Kidney (tissue), 14 donors: ENCODE measurements around the gene MTX1. TPM values are rescaled to one million over a fixed set of nuclear protein-coding genes. Genes with fewer than 3 reads are reported as not detected.

Experiments
- DNase-seq, 5 donors: peaks; one replicate each; pipeline ENCODE4 v3.0.0-alpha.2; 2013 to 2020
- FAIRE-seq: peaks from 2 replicates; lab custom pipeline; 2012; peaks lifted over from hg19 to GRCh38; lab: Jason Lieb, UNC
- H3K27ac ChIP-seq, 2 donors: one replicate each; pipeline ENCODE4 v1.7.0; 2013; ENCODE audit warnings: low read depth in 2 of 2, low read length in 2 of 2, inconsistent platforms in 1 of 2
- H3K27me3 ChIP-seq: one replicate; pipeline ENCODE4 v1.7.1; 2013; ENCODE audit warnings: low read length, inconsistent platforms; ENCODE audit not compliant: control insufficient read depth, insufficient read depth
- H3K36me3 ChIP-seq, 3 donors: one replicate each; pipeline versions ENCODE4 v1.7.0 to v1.7.1; 2013; ENCODE audit warnings: low read length in 3 of 3, control low read depth in 1 of 3, inconsistent platforms in 1 of 3; ENCODE audit not compliant: insufficient read depth in 3 of 3, control insufficient read depth in 2 of 3
- H3K4me1 ChIP-seq, 3 donors: one replicate each; pipeline versions ENCODE4 v1.7.0 to v1.7.1; 2013; ENCODE audit warnings: low read length in 3 of 3, inconsistent platforms in 1 of 3, low read depth in 1 of 3; ENCODE audit not compliant: control insufficient read depth in 2 of 3, insufficient read depth in 2 of 3
- H3K4me3 ChIP-seq, 3 donors: one replicate each; pipeline versions ENCODE4 v1.7.0 to v1.8.1; 2013; ENCODE audit warnings: low read length in 3 of 3, control low read depth in 1 of 3, inconsistent platforms in 1 of 3
- H3K9ac ChIP-seq, 3 donors: one replicate each; pipeline versions ENCODE4 v1.7.0 to v1.7.1; 2013; ENCODE audit warnings: low read length in 3 of 3, control low read depth in 1 of 3, inconsistent platforms in 1 of 3
- H3K9me3 ChIP-seq, 3 donors: one replicate each; pipeline versions ENCODE4 v1.7.0 to v1.7.1; 2013; ENCODE audit warnings: low read length in 3 of 3, control low read depth in 1 of 3, inconsistent platforms in 1 of 3; ENCODE audit not compliant: control insufficient read depth in 2 of 3, insufficient read depth in 1 of 3
- intact Hi-C: fragments of 100-400 bp; cut with DNase I; formaldehyde crosslinking; loops from one replicate; pipeline ENCODE4 v1.11.1; 2022
- polyA plus RNA-seq: library from polyadenylated mRNA; stranded (reverse); fragments of 350-450 nt; fragmentation: Illumina TruSeq; extraction: RNeasy Lipid Tissue Mini Kit (QIAGEN cat#74804); gene quantifications from one replicate; pipeline ENCODE4 v1.2.3, GENCODE V29; 2014; ENCODE audit warnings: low read depth, low replicate concordance; ENCODE audit not compliant: insufficient read depth
- total RNA-seq: library from RNA; stranded (reverse); fragmentation: NEBNext Ultra II Directional; extraction: Animal tissue kit (Norgen Biotek cat#: 25700); gene quantifications from one replicate; pipeline ENCODE4 v1.2.1, GENCODE V29; 2021
- TF ChIP-seq, protein P1 (sequence below): IDR thresholded peaks from 3 replicates; pipeline ENCODE4 v1.5.1; 2012; ENCODE audit warnings: mild to moderate bottlenecking, moderate library complexity, borderline replicate concordance; ENCODE audit not compliant: insufficient read depth; ENCODE audit errors: extremely low read depth
- donor health status: control.
- donor health status: control.
- donor health status: control.
- donor health status: control.
- donor health status: control.
- donor health status: DM: yes; HTN: yes; CAD: no.
- donor health status: Normal renal cell carcinoma (clear cell type).

The MTX1 gene
- total and polyA plus RNA-seq, 2 donors from 2014 or later: 38.8 to 86.9 TPM

DNA sequence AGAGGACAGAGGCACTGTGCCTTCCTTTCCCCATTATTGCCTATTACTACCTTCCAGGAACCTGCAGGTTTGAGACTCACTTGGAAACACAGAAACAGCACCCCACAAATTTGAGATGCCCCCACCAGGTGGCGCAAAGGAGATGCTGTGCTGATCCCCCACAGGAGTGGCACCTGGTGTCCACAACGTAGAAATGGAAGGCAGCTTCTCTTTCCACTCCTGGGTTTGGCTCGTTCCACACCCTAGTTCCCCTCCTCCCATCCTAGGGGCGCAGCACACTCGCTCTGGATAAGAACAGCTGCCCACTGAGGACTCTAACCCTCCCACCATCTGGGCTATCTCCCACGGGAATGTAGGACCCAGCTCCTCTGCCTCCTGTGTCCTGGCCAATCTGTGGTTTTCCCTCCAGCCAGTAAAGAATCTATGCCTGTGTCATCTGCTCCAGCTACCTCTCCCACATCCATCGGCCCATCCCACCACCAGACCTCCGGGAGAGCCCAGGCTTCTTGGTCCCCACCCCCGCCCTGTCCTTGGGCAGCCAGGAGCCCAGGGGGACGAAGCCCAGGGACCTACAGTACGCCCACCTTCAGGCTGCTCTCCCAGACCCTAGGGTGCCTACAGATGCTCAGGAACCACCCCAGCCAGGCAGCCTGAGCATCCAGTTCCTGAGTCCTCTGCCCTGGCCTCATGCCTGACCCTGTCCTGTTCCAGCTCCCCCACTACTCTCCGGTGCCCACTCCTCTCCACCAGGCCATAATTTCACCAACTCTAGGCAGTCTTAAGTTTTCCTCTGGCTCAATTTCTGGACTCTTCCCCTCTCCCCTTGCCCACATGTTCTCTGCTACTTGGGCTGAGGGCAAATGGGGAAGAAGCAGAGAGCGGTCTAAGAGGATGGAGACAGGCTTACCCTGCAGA is 1.3 kb upstream of the MTX1 start:
- Histone ChIP-seq H3K9ac (peak overlapping the region in 1 of 3 donors; percentile 55), H3K27me3 (no peaks in the 10 kb centered on the region), H3K4me1 (peaks cover 0 to 13% (median 9%) of the 10 kb centered on the region in 3 donors), H3K27ac (peak overlapping the region; percentile 48 to 55), H3K9me3 (no peaks in the 10 kb centered on the region), H3K4me3 (peak overlapping the region in 1 of 3 donors; percentile 100), H3K36me3 (peaks cover 0 to 5% (median 2%) of the 10 kb centered on the region in 3 donors)
- DNase-seq (peak; percentile 88 to 92 (median 90)), FAIRE-seq (no peak)
- TF ChIP-seq, protein P1, sequence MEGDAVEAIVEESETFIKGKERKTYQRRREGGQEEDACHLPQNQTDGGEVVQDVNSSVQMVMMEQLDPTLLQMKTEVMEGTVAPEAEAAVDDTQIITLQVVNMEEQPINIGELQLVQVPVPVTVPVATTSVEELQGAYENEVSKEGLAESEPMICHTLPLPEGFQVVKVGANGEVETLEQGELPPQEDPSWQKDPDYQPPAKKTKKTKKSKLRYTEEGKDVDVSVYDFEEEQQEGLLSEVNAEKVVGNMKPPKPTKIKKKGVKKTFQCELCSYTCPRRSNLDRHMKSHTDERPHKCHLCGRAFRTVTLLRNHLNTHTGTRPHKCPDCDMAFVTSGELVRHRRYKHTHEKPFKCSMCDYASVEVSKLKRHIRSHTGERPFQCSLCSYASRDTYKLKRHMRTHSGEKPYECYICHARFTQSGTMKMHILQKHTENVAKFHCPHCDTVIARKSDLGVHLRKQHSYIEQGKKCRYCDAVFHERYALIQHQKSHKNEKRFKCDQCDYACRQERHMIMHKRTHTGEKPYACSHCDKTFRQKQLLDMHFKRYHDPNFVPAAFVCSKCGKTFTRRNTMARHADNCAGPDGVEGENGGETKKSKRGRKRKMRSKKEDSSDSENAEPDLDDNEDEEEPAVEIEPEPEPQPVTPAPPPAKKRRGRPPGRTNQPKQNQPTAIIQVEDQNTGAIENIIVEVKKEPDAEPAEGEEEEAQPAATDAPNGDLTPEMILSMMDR: peak; percentile 77
- intact Hi-C loops: no loop called here

DNA sequence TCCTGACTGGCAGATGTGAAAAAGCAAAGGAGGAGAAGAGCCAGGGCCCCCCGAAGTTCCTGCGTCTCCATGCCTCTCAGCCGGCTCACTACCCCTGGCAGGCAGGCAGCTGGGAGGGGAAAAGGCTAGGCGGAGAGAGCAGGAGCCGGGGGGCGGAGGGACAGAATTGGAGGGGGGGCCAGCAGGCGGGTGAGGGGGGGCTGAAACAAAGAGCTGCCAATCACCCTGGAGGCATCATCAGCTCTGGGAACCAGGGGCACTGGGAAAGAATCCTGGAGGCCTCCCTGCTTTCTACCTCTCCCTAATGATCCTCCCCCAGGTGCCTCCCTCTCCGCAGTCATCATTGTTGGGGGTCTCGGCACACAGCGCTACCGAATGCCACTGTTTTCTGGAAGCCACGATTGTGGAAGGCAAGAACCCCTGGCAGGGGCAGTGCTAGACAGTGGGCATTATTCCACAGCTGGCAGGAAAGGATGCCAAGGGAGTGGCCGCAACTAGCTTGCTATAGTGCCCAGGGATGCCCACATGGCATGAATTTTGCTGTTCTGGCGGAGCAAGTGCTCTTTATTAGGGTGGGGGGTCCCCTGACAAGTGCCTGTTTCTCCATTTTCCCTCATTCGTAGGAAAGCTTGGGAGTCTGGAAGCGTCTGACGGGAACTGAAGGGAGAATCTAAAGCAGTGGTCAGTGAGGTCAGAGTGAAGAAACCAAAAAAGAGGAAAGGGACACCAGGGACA is 522 bp upstream of the MTX1 start, which contains the start of gene THBS3:
Gene THBS3 (minus strand): TSS at position 92 of the 735 bp plus-strand sequence. CDS start 21 bp downstream, at position 71.
- H3K4me1 ChIP-seq: peaks cover 0 to 13% (median 9%) of the 10 kb centered on the region in 3 donors
- intact Hi-C loops: no loop called here
- H3K27ac ChIP-seq: peak within 1 kb of the TSS; percentile 97 to 100
- H3K27me3 ChIP-seq: no peaks in the 10 kb centered on the region
- TF ChIP-seq, protein P1: no peak
- DNase-seq (peak; percentile 64 to 85 (median 74)), FAIRE-seq (no peak)
- H3K36me3 ChIP-seq: peaks cover 0 to 5% (median 2%) of the 10 kb centered on the region in 3 donors
- peak within 1 kb of the TSS; percentile 70 to 100 (median 76) for H3K4me3 ChIP-seq
- peak within 1 kb of the TSS; percentile 73 to 99 (median 74) for H3K9ac ChIP-seq
- H3K9me3 ChIP-seq: no peaks in the 10 kb centered on the region

DNA sequence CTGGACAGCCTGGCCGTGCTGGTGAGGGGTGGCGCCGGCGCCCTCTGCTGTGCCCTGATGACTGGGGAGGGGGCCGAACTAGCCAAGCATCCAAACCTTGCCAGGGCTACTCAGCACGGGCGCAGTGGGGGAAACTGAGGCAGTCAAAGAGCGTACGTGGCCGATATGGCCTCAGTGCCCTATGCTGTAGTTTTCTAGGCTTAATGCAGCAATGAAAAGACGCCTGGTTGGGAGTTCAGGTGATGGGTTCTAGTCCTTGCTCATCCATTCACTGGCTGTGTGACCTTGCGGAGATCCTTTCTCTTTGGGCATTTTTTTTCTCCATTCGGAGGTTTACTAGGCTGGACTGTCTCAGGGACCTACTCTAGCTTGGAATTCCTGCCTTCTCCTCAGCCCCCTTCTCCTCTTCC is 822 bp downstream of the MTX1 start:
- H3K36me3 ChIP-seq: peaks cover 0 to 5% (median 2%) of the 10 kb centered on the region in 3 donors
- TF ChIP-seq, protein P1: no peak
- no peaks in the 10 kb centered on the region for H3K27me3 ChIP-seq
- no peak for FAIRE-seq
- no peaks in the 10 kb centered on the region for H3K9me3 ChIP-seq
- intact Hi-C loops: no loop called here
- H3K4me1 ChIP-seq: peaks cover 0 to 13% (median 9%) of the 10 kb centered on the region in 3 donors
- H3K9ac ChIP-seq: peak overlapping the region; percentile 74 to 99 (median 80)
- no peak for DNase-seq
- peak overlapping the region; percentile 92 to 100 (median 98) for H3K4me3 ChIP-seq
- H3K27ac ChIP-seq: peak overlapping the region; percentile 97 to 100
